LNCaP clone FGC (cell line): ENCODE data around the gene SULT4A1.

Experiments used
- DNase-seq: peaks from one replicate; pipeline ENCODE4 v3.0.0-alpha.2; 2011; ENCODE audit warnings: low read depth
- H3K4me3 ChIP-seq: 2 replicates; pipeline ENCODE4 v1.5.1; 2011; ENCODE audit warnings: mild to moderate bottlenecking, low read depth, low read length, control low read depth
- TF ChIP-seq, protein P1 (sequence below): IDR thresholded peaks from 2 replicates; pipeline ENCODE4 v1.5.1; 2012; ENCODE audit warnings: mild to moderate bottlenecking; ENCODE audit not compliant: control insufficient read depth, insufficient read depth; ENCODE audit errors: extremely low read depth

SULT4A1 gene

DNA sequence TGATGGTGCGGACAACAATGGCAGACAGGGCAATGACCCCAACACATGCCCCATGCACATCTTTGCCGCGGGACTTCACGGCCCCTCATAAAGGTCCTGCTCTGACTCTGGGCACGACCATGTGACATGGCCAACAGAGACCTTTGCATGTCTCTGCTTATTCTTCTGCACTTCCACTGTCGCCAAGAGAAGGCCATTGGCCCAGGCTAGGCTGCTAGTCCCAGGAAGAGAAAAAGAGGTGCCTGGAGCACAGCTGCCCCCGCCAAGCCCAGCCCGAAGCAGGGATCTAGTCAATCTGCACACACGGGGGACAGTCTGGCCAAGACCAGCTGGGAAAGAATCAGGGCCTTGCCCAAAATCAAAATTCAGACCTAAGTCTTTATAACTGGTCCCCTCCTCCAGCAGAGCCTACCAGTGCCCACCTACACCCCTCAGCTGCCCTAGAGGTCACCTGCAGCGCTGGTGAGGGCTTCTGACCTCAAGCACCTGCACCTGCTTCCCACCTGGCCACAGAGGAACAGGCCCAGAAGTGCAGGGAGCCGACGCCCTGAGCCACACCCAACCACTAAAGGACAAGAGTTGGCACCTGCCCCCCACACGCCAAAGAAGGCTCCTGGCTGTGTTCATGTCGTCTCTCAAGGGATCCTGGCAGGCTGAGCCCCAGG is 8.1 kb downstream of the SULT4A1 start:
- no peak overlapping the region for H3K4me3 ChIP-seq
- TF ChIP-seq, protein P1, sequence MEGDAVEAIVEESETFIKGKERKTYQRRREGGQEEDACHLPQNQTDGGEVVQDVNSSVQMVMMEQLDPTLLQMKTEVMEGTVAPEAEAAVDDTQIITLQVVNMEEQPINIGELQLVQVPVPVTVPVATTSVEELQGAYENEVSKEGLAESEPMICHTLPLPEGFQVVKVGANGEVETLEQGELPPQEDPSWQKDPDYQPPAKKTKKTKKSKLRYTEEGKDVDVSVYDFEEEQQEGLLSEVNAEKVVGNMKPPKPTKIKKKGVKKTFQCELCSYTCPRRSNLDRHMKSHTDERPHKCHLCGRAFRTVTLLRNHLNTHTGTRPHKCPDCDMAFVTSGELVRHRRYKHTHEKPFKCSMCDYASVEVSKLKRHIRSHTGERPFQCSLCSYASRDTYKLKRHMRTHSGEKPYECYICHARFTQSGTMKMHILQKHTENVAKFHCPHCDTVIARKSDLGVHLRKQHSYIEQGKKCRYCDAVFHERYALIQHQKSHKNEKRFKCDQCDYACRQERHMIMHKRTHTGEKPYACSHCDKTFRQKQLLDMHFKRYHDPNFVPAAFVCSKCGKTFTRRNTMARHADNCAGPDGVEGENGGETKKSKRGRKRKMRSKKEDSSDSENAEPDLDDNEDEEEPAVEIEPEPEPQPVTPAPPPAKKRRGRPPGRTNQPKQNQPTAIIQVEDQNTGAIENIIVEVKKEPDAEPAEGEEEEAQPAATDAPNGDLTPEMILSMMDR, result no peak
- DNase-seq, result no peak

GRCh38 chr22:43853328-43853931 is 8.9 kb downstream of the SULT4A1 start:
- no peak overlapping the region for H3K4me3 ChIP-seq
- DNase-seq, result peak; percentile 18
- TF ChIP-seq, protein P1, result no peak

DNA sequence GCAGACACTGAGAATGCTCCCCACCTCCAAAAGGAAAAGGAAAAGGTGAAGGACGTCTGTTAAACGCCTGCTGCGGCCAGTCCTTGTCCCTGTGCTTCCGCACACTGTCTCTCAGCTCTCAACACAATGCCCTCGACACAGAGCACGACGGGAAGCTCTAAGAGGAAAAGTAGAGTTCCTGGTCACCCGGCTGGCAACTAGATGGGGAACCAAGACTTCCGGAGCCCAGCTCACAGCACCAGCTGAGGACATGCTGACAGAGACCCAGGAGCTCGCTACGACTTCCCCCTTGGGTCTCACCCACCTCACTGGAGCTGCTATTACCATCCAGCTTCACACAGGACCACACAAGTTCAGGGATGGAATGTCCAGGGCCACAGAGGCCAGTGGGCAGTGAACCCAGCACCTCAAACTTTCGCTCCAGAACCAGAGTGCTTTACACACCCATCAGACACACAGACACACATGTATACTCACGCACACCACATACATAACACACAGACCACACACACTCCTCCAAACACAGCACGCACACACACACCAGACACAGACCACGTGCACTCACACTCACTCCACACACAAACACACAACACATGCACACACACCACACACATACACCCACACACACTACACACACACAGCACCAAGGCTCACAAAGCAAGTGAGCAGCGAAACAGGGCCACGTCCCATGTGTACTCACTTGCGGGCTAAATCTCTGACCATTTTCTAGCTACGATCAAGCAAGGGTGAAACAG is 9.6 kb downstream of the SULT4A1 start:
- TF ChIP-seq, protein P1, result no peak
- no peak overlapping the region for H3K4me3 ChIP-seq
- DNase-seq, result no peak

DNA sequence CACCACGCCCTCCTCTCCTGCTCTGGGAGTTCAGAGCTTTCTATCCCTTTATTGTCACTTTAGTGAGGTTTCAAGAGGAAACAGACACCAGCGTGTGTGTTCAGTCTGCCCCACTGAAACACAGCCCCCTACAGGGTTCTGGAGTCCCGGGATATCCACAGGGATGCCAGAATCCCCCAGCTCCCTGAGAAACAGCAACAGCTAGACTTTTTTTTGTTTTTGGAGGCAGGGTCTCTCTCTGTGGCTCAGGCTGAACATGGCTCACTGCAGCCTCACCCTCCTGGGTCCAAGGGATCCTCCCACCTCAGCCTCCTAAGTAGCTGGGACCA is 10.4 kb downstream of the SULT4A1 start:
- H3K4me3 ChIP-seq, result no peak overlapping the region
- TF ChIP-seq, protein P1, result no peak
- no peak for DNase-seq

- TF ChIP-seq, protein P1, result no peak
- H3K4me3 ChIP-seq, result no peak overlapping the region
- no peak for DNase-seq
Observed at GRCh38 chr22:43851058-43851978, 11.0 kb downstream of the SULT4A1 start.

- H3K4me3 ChIP-seq, result no peak overlapping the region
- TF ChIP-seq, protein P1, result no peak
- DNase-seq, result no peak
Observed at GRCh38 chr22:43850529-43850928, 11.8 kb downstream of the SULT4A1 start.
